GM12875 (cell line): ENCODE data around the gene SLC35C1.
"Not testable (repeated sequence)": the region's sequence is repeated elsewhere in the genome, so short reads cannot be mapped to it uniquely, and the experiment has no call there.

ENCODE experiments used
- H3K4me3 ChIP-seq: one replicate; pipeline ENCODE4 v1.5.1; 2011; ENCODE audit warnings: low read depth, low read length, control low read depth
- CTCF ChIP-seq: IDR thresholded peaks from 2 replicates; pipeline ENCODE4 v1.5.1; 2011; ENCODE audit warnings: low read depth, mild to moderate bottlenecking, control low read depth, inconsistent platforms, low read length, moderate library complexity, borderline replicate concordance; ENCODE audit not compliant: insufficient read depth

SLC35C1 gene

GRCh38 chr11:45839204-45839603 lies 34.3 kb downstream of the SLC35C1 start:
- H3K4me3 ChIP-seq, result no peak overlapping the region
- no peak for TF ChIP-seq CTCF

GRCh38 chr11:45840251-45840650 lies 35.3 kb downstream of the SLC35C1 start:
- not testable (repeated sequence) for H3K4me3 ChIP-seq

GRCh38 chr11:45843158-45843924 lies 38.4 kb downstream of the SLC35C1 start:
- H3K4me3 ChIP-seq, result peak overlapping the region; percentile 10
- TF ChIP-seq CTCF, result peak; percentile 89

GRCh38 chr11:45844822-45845578 lies 40.1 kb downstream of the SLC35C1 start:
- H3K4me3 ChIP-seq, result no peak overlapping the region
- TF ChIP-seq CTCF, result no peak

GRCh38 chr11:45846174-45846675 lies 41.3 kb downstream of the SLC35C1 start:
- no peak overlapping the region for H3K4me3 ChIP-seq
- TF ChIP-seq CTCF, result no peak

- no peak for TF ChIP-seq CTCF
- H3K4me3 ChIP-seq, result peak within 1 kb of the TSS; percentile 93
Measured at GRCh38 chr11:45846974-45847910, 42.3 kb downstream of the SLC35C1 start, which contains the start of gene CRY2. Gene CRY2, plus strand, starts transcription at chr11:45847475. Its CDS starts 16 bp downstream, at chr11:45847491.

- peak overlapping the region; percentile 93 for H3K4me3 ChIP-seq
- peak; percentile 13; the same call in 1 of the 2 replicates for TF ChIP-seq CTCF
Measured at GRCh38 chr11:45847911-45848316, 43.0 kb downstream of the SLC35C1 start.
